Right atrium auricular region (tissue), 2 donors: ENCODE data around the gene FAM118A. TPM values are rescaled to one million over a fixed set of nuclear protein-coding genes. Genes with fewer than 3 reads are reported as not detected.

Experiments used
- DNase-seq: peaks from one replicate; pipeline ENCODE4 v3.0.0-alpha.2; 2019; ENCODE audit warnings: low spot score
- H3K27ac ChIP-seq, 2 donors: fragments of 200-600 bp; sonication (generic); 1 replicate in 1 of 2; 2 replicates in 1 of 2; pipeline ENCODE4 v1.5.1; 2016 to 2019
- H3K27me3 ChIP-seq, 2 donors: fragments of 200-600 bp; sonication (generic); one replicate each; pipeline versions ENCODE4 v1.5.1 to v1.6.0; 2017 to 2019
- H3K36me3 ChIP-seq: fragments of 200-600 bp; sonication (generic); one replicate; pipeline ENCODE4 v1.5.1; 2016
- H3K4me1 ChIP-seq, 2 donors: fragments of 200-600 bp; sonication (generic); one replicate each; pipeline versions ENCODE4 v1.5.1 to v1.6.0; 2017 to 2019
- H3K4me3 ChIP-seq, 2 donors: fragments of 200-600 bp; sonication (generic); 1 replicate in 1 of 2; 2 replicates in 1 of 2; pipeline ENCODE4 v1.5.1; 2017 to 2019; ENCODE audit warnings: mild to moderate bottlenecking in 1 of 2, moderate library complexity in 1 of 2
- H3K9me3 ChIP-seq, 2 donors: fragments of 200-600 bp; sonication (generic); one replicate each; pipeline ENCODE4 v1.5.1; 2019
- CTCF ChIP-seq, 2 donors: fragments of 200-600 bp; sonication (generic); IDR thresholded peaks; one replicate each; pipeline ENCODE4 v1.5.1; 2019; ENCODE audit warnings: antibody characterized with exemption in 2 of 2
- total RNA-seq, 2 donors: library from RNA; depleted of rRNA; stranded (reverse); fragments of >200 nt; gene quantifications; one replicate each; pipeline ENCODE4 v1.1.0, GENCODE V29; 2016

Gene FAM118A
- total RNA-seq, 2 donors from 2014 or later: 11.6 to 12.4 TPM

GRCh38 chr22:45286854-45287551 lies 22.7 kb upstream of the FAM118A start:
- DNase-seq: no peak
- H3K36me3 ChIP-seq: no peaks in the 10 kb centered on the region
- H3K27me3 ChIP-seq: no peaks in the 10 kb centered on the region
- no peak for TF ChIP-seq CTCF (IDR thresholded peaks at IDR 0.05)
- H3K9me3 ChIP-seq: no peaks in the 10 kb centered on the region
- H3K27ac ChIP-seq: no peak overlapping the region
- H3K4me3 ChIP-seq: no peak overlapping the region
- H3K4me1 ChIP-seq: peaks cover 0 to 16% of the 10 kb centered on the region in 2 donors

GRCh38 chr22:45290410-45290936 lies 19.3 kb upstream of the FAM118A start:
- Histone ChIP-seq H3K27me3 (no peaks in the 10 kb centered on the region), H3K4me3 (no peak overlapping the region), H3K9me3 (no peaks in the 10 kb centered on the region), H3K27ac (no peak overlapping the region), H3K36me3 (no peaks in the 10 kb centered on the region), H3K4me1 (peaks cover 0 to 1% of the 10 kb centered on the region in 2 donors)
- no peak for DNase-seq
- TF ChIP-seq CTCF (IDR thresholded peaks at IDR 0.05): no peak

GRCh38 chr22:45291061-45291930 lies 18.4 kb upstream of the FAM118A start:
- no peak for DNase-seq
- Histone ChIP-seq H3K4me3 (no peak overlapping the region), H3K27ac (no peak overlapping the region), H3K36me3 (no peaks in the 10 kb centered on the region), H3K4me1 (no peaks in the 10 kb centered on the region), H3K9me3 (no peaks in the 10 kb centered on the region), H3K27me3 (no peaks in the 10 kb centered on the region)
- TF ChIP-seq CTCF (IDR thresholded peaks at IDR 0.05): no peak

- TF ChIP-seq CTCF (IDR thresholded peaks at IDR 0.05): no peak
- H3K36me3 ChIP-seq: no peaks in the 10 kb centered on the region
- no peak for DNase-seq
- no peak overlapping the region for H3K27ac ChIP-seq
- H3K9me3 ChIP-seq: no peaks in the 10 kb centered on the region
- no peaks in the 10 kb centered on the region for H3K27me3 ChIP-seq
- no peaks in the 10 kb centered on the region for H3K4me1 ChIP-seq
- no peak overlapping the region for H3K4me3 ChIP-seq
Measured at GRCh38 chr22:45291931-45292290, 17.8 kb upstream of the FAM118A start.

- Histone ChIP-seq H3K4me3 (no peak overlapping the region), H3K9me3 (no peaks in the 10 kb centered on the region), H3K4me1 (no peaks in the 10 kb centered on the region), H3K36me3 (no peaks in the 10 kb centered on the region), H3K27me3 (no peaks in the 10 kb centered on the region), H3K27ac (no peak overlapping the region)
- no peak for DNase-seq
- TF ChIP-seq CTCF (IDR thresholded peaks at IDR 0.05): no peak
Measured at GRCh38 chr22:45292731-45293442, 16.8 kb upstream of the FAM118A start.
